GM18870 (cell line): ENCODE measurements around the gene SMPD2.

Source experiments
- ATAC-seq: cut with Tn5 transposase; IDR thresholded peaks from one replicate; pipeline ENCODE4 v1.9.1; 2021; ENCODE audit warnings: moderate library complexity; ENCODE audit not compliant: unreplicated experiment

SMPD2 gene

GRCh38 chr6:109440331-109441068 lies at the start of gene SMPD2, which contains the start of gene PPIL6:
TSS of gene SMPD2 (plus strand) at chr6:109440724. CDS start at chr6:109441122, 398 bp downstream.
TSS of gene PPIL6 (minus strand) at chr6:109440628. CDS start at chr6:109440590, 38 bp downstream.
- peak; percentile 49 for ATAC-seq

GRCh38 chr6:109393157-109393885 lies 47.2 kb upstream of the SMPD2 start:
- ATAC-seq: no peak

GRCh38 chr6:109393886-109394281 lies 46.6 kb upstream of the SMPD2 start:
- no peak for ATAC-seq

GRCh38 chr6:109396046-109396718 lies 44.3 kb upstream of the SMPD2 start:
- ATAC-seq: no peak

GRCh38 chr6:109397020-109397419 lies 43.5 kb upstream of the SMPD2 start:
- ATAC-seq: no peak

GRCh38 chr6:109406196-109406595 lies 34.3 kb upstream of the SMPD2 start:
- no peak for ATAC-seq

- ATAC-seq: no peak
Measured at GRCh38 chr6:109411034-109411433, 29.5 kb upstream of the SMPD2 start.

- no peak for ATAC-seq
Measured at GRCh38 chr6:109417646-109418045, 22.9 kb upstream of the SMPD2 start.

- ATAC-seq: no peak
Measured at GRCh38 chr6:109420751-109421150, 19.8 kb upstream of the SMPD2 start.

- no peak for ATAC-seq
Measured at GRCh38 chr6:109421184-109421583, 19.3 kb upstream of the SMPD2 start.

- no peak for ATAC-seq
Measured at GRCh38 chr6:109424946-109425345, 15.6 kb upstream of the SMPD2 start.

GRCh38 chr6:109428889-109429477 lies 11.5 kb upstream of the SMPD2 start:
- no peak for ATAC-seq

- ATAC-seq: no peak
Measured at GRCh38 chr6:109429496-109429895, 11.0 kb upstream of the SMPD2 start.

- no peak for ATAC-seq
Measured at GRCh38 chr6:109434456-109434855, 6.1 kb upstream of the SMPD2 start.

GRCh38 chr6:109436041-109436440 lies 4.5 kb upstream of the SMPD2 start:
- ATAC-seq: no peak

GRCh38 chr6:109441069-109441816 lies 719 bp downstream of the SMPD2 start:
- no peak for ATAC-seq

GRCh38 chr6:109442393-109442924 lies 1.9 kb downstream of the SMPD2 start:
- no peak for ATAC-seq

- no peak for ATAC-seq
Measured at GRCh38 chr6:109443425-109443950, 3.0 kb downstream of the SMPD2 start.

- no peak for ATAC-seq
Measured at GRCh38 chr6:109445382-109445781, 4.9 kb downstream of the SMPD2 start.

- ATAC-seq: no peak
Measured at GRCh38 chr6:109446072-109446471, 5.5 kb downstream of the SMPD2 start.
